ENCODE data around the gene CANT1.
"Not testable (repeated sequence)": the region's sequence is repeated elsewhere in the genome, so short reads cannot be mapped to it uniquely, and the experiment has no call there.

Gene CANT1

GRCh38 chr17:79033046-79033616, 23.6 kb upstream of the CANT1 start:
- TF ChIP-seq CTCF (IDR thresholded peaks at IDR 0.05): no peak
- Histone ChIP-seq H3K4me3 (no peak overlapping the region), H3K36me3 (peaks cover 0 to 4% (median 0%) of the 10 kb centered on the region in 3 donors), H3K9me3 (no peaks in the 10 kb centered on the region), H3K27me3 (no peaks in the 10 kb centered on the region), H3K27ac (peak overlapping the region; percentile 57 to 61), H3K4me1 (peaks cover 0 to 95% (median 62%) of the 10 kb centered on the region in 4 donors)
- intact Hi-C loops (cut with DNase I; ENCODE audit: low total_unique reads): no loop called here
- DNase-seq: no peak

GRCh38 chr17:79031996-79032875, 22.7 kb upstream of the CANT1 start:
- intact Hi-C loops (cut with DNase I; ENCODE audit: low total_unique reads): no loop called here
- Histone ChIP-seq H3K4me3 (no peak overlapping the region), H3K4me1 (peaks cover 0 to 96% (median 70%) of the 10 kb centered on the region in 4 donors), H3K27ac (peak overlapping the region in 1 of 2 donors; percentile 7), H3K9me3 (no peaks in the 10 kb centered on the region), H3K27me3 (no peaks in the 10 kb centered on the region), H3K36me3 (peaks cover 0 to 4% (median 0%) of the 10 kb centered on the region in 3 donors)
- DNase-seq: peak in 1 of 2 donors; percentile 51
- no peak for TF ChIP-seq CTCF (IDR thresholded peaks at IDR 0.05)

- H3K4me1 ChIP-seq: peaks cover 0 to 96% (median 71%) of the 10 kb centered on the region in 4 donors
- intact Hi-C loops (cut with DNase I; ENCODE audit: low total_unique reads); DNase-seq; H3K4me3 ChIP-seq; H3K27ac ChIP-seq; H3K9me3 ChIP-seq; H3K36me3 ChIP-seq; H3K27me3 ChIP-seq: not testable (repeated sequence)
These were observed 21.1 kb upstream of the CANT1 start for GRCh38 chr17:79030636-79031035.

- Histone ChIP-seq H3K4me3 (no peak overlapping the region), H3K27ac (peak overlapping the region in 1 of 2 donors; percentile 96), H3K27me3 (no peaks in the 10 kb centered on the region), H3K36me3 (peaks cover 0 to 4% (median 0%) of the 10 kb centered on the region in 3 donors), H3K9me3 (no peaks in the 10 kb centered on the region), H3K4me1 (peaks cover 0 to 86% (median 61%) of the 10 kb centered on the region in 4 donors)
- intact Hi-C loops (cut with DNase I; ENCODE audit: low total_unique reads): no loop called here
- TF ChIP-seq CTCF (IDR thresholded peaks at IDR 0.05): no peak
- DNase-seq: peak; percentile 11 to 55
These were observed 19.9 kb upstream of the CANT1 start for GRCh38 chr17:79029327-79030009.

- Histone ChIP-seq H3K27ac (peak overlapping the region; percentile 96), H3K27me3 (no peaks in the 10 kb centered on the region), H3K9me3 (no peaks in the 10 kb centered on the region), H3K36me3 (peaks cover 0 to 4% (median 0%) of the 10 kb centered on the region in 3 donors), H3K4me1 (peaks cover 0 to 80% (median 55%) of the 10 kb centered on the region in 4 donors), H3K4me3 (peak overlapping the region; percentile 85 to 91)
- peak in 1 of 2 experiments; percentile 26 for TF ChIP-seq CTCF (IDR thresholded peaks at IDR 0.05)
- peak; percentile 20 to 66 for DNase-seq
- intact Hi-C loops (cut with DNase I; ENCODE audit: low total_unique reads): no loop called here
These were observed 19.1 kb upstream of the CANT1 start for GRCh38 chr17:79028496-79029326.
